Keratinocyte (primary cell): ENCODE data around the gene SHC3.

Experiments
- EZH2 ChIP-seq: IDR thresholded peaks from one replicate; pipeline ENCODE4 v1.6.1; 2012; ENCODE audit warnings: inconsistent platforms, mild to moderate bottlenecking, low read length, moderate library complexity
- TF ChIP-seq, protein P1 (sequence below), 3 experiments: IDR thresholded peaks in 1 of 3; conservative IDR thresholded peaks in 1 of 3; optimal IDR thresholded peaks in 1 of 3; 2 replicates in 2 of 3; 3 replicates in 1 of 3; pipeline versions ENCODE3 to v1.5.1; 2011; ENCODE audit warnings: low read length in 3 of 3, mild to moderate bottlenecking in 3 of 3, moderate library complexity in 2 of 3, control low read depth in 1 of 3, inconsistent platforms in 1 of 3; ENCODE audit not compliant: insufficient read depth in 2 of 3; ENCODE audit errors: extremely low read depth in 1 of 3

DNA sequence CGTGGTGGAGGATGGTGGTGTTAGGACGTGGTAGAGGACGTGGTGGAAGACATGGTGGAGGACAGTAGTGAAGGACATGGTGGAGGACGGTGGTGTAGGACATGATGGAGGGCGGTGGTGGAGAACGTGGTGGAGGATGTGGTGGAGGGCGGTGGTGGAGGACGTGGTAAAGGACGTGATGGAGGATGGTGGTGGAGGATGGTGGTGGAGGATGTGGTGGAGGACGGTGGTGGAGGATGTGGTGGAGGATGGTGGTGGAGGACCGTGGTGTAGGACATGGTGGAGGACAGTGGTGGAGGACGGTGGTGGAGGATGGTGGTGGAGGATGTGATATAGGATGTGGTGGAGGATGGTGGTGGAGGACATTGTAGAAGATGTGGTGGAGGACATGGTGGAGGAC, 119.7 kb downstream of the SHC3 start:
- TF ChIP-seq, protein P1, sequence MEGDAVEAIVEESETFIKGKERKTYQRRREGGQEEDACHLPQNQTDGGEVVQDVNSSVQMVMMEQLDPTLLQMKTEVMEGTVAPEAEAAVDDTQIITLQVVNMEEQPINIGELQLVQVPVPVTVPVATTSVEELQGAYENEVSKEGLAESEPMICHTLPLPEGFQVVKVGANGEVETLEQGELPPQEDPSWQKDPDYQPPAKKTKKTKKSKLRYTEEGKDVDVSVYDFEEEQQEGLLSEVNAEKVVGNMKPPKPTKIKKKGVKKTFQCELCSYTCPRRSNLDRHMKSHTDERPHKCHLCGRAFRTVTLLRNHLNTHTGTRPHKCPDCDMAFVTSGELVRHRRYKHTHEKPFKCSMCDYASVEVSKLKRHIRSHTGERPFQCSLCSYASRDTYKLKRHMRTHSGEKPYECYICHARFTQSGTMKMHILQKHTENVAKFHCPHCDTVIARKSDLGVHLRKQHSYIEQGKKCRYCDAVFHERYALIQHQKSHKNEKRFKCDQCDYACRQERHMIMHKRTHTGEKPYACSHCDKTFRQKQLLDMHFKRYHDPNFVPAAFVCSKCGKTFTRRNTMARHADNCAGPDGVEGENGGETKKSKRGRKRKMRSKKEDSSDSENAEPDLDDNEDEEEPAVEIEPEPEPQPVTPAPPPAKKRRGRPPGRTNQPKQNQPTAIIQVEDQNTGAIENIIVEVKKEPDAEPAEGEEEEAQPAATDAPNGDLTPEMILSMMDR (optimal IDR thresholded peaks at IDR 0.05 in 1 of 3, IDR thresholded peaks at IDR 0.05 in 1 of 3, conservative IDR thresholded peaks at IDR 0.05 in 1 of 3; ENCODE audit: extremely low read depth in 1 of 3, insufficient read depth in 2 of 3, low read length in 3 of 3), result no peak
- no peak for TF ChIP-seq EZH2
